Naive B cell (primary cell): ENCODE data around the gene POLR2L. TPM values are rescaled to one million over a fixed set of nuclear protein-coding genes. Genes with fewer than 3 reads are reported as not detected.
A peak's percentile ranks its signal among the peaks of the same experiment; 100 is the strongest.

Experiments
- ATAC-seq, 2 donors: fragments of 150-1000 bp; cut with Tn5 transposase; 2 replicates each; pipeline ENCODE4 v1.10.0; 2021; ENCODE audit warnings: low read depth in 2 of 2, mild to moderate bottlenecking in 2 of 2, moderate library complexity in 2 of 2
- DNase-seq: peaks from one replicate; pipeline ENCODE4 v3.0.0; 2022
- H3K27ac Mint-ChIP-seq, 6 donors: one replicate each; pipeline ENCODE4 v1.8.0; 2020 to 2022; ENCODE audit warnings: mild to moderate bottlenecking in 6 of 6, mixed read lengths in 6 of 6, moderate library complexity in 5 of 6, inconsistent platforms in 2 of 6
- H3K27me3 Mint-ChIP-seq, 3 donors: one replicate each; pipeline ENCODE4 v1.8.0; 2021 to 2022; ENCODE audit warnings: mixed read lengths in 3 of 3, mild to moderate bottlenecking in 1 of 3
- H3K36me3 Mint-ChIP-seq, 2 donors: one replicate each; pipeline ENCODE4 v1.8.0; 2020 to 2022; ENCODE audit warnings: mixed read lengths in 2 of 2, inconsistent platforms in 1 of 2, mild to moderate bottlenecking in 1 of 2
- H3K4me1 Mint-ChIP-seq, 3 donors: one replicate each; pipeline ENCODE4 v1.8.0; 2020 to 2022; ENCODE audit warnings: mixed read lengths in 3 of 3, inconsistent platforms in 1 of 3, mild to moderate bottlenecking in 1 of 3, moderate library complexity in 1 of 3
- H3K4me3 Mint-ChIP-seq, 8 donors: one replicate each; pipeline ENCODE4 v1.8.0; 2020 to 2022; ENCODE audit warnings: mild to moderate bottlenecking in 8 of 8, mixed read lengths in 8 of 8, moderate library complexity in 8 of 8, inconsistent platforms in 2 of 8
- H3K9me3 Mint-ChIP-seq, 7 donors: one replicate each; pipeline ENCODE4 v1.8.0; 2020 to 2022; ENCODE audit warnings: mixed read lengths in 7 of 7, mild to moderate bottlenecking in 5 of 7, inconsistent platforms in 2 of 7, moderate library complexity in 1 of 7
- polyA plus RNA-seq, 6 donors: library from polyadenylated mRNA; unstranded; fragments of 300-500 nt; fragmentation: Illumina TruSeq; gene quantifications; one replicate each; pipeline ENCODE4 v1.2.3, GENCODE V29; 2021; ENCODE audit warnings: low read depth in 6 of 6

POLR2L gene
- polyA plus RNA-seq, 6 donors from 2014 or later: 41.3 to 68.4 (median 55.9) TPM

GRCh38 chr11:829176-829846, 13.0 kb downstream of the POLR2L start:
- Mint-ChIP-seq H3K36me3 (peaks cover 0 to 7% of the 10 kb centered on the region in 2 donors), H3K4me3 (peak overlapping the region; percentile 75 to 87 (median 79)), H3K27me3 (peaks cover 16 to 49% (median 29%) of the 10 kb centered on the region in 3 donors), H3K4me1 (peaks cover 34 to 48% (median 36%) of the 10 kb centered on the region in 3 donors), H3K27ac (no peak overlapping the region), H3K9me3 (no peaks in the 10 kb centered on the region)
- DNase-seq (no peak), ATAC-seq (peak in 1 of 2 donors; percentile 7)

- H3K9me3 Mint-ChIP-seq: no peaks in the 10 kb centered on the region
- H3K4me1 Mint-ChIP-seq: peaks cover 29 to 48% (median 31%) of the 10 kb centered on the region in 3 donors
- no peak overlapping the region for H3K27ac Mint-ChIP-seq
- peaks cover 0 to 7% of the 10 kb centered on the region in 2 donors for H3K36me3 Mint-ChIP-seq
- peak overlapping the region in 7 of 8 donors; percentile 75 to 93 (median 85) for H3K4me3 Mint-ChIP-seq
- ATAC-seq: no peak
- peaks cover 11 to 43% (median 29%) of the 10 kb centered on the region in 3 donors for H3K27me3 Mint-ChIP-seq
- no peak for DNase-seq
Observed at GRCh38 chr11:828506-829175, 13.7 kb downstream of the POLR2L start.

GRCh38 chr11:827897-828192, 14.5 kb downstream of the POLR2L start, which contains the start of gene CRACR2B:
Gene CRACR2B (plus strand): TSS chr11:827919. CDS start chr11:828608, 689 bp downstream.
- H3K27me3 Mint-ChIP-seq: peaks cover 11 to 43% (median 29%) of the 10 kb centered on the region in 3 donors
- DNase-seq: no peak
- H3K27ac Mint-ChIP-seq: peak within 1 kb of the TSS in 2 of 6 donors; percentile 36 to 83
- peaks cover 0 to 7% of the 10 kb centered on the region in 2 donors for H3K36me3 Mint-ChIP-seq
- peak in 1 of 2 donors; percentile 10 for ATAC-seq
- peaks cover 29 to 48% (median 31%) of the 10 kb centered on the region in 3 donors for H3K4me1 Mint-ChIP-seq
- H3K9me3 Mint-ChIP-seq: no peaks in the 10 kb centered on the region
- peak within 1 kb of the TSS; percentile 77 to 93 (median 86) for H3K4me3 Mint-ChIP-seq

- DNase-seq (no peak), ATAC-seq (peak; percentile 12 to 20)
- Mint-ChIP-seq H3K4me1 (peaks cover 29 to 46% (median 32%) of the 10 kb centered on the region in 3 donors), H3K4me3 (peak overlapping the region; percentile 74 to 93 (median 86)), H3K36me3 (peaks cover 0 to 7% of the 10 kb centered on the region in 2 donors), H3K27me3 (peaks cover 11 to 43% (median 29%) of the 10 kb centered on the region in 3 donors), H3K27ac (peak overlapping the region in 1 of 6 donors; percentile 83), H3K9me3 (no peaks in the 10 kb centered on the region)
Observed at GRCh38 chr11:827146-827896, 15.0 kb downstream of the POLR2L start.

GRCh38 chr11:826836-827145, 15.5 kb downstream of the POLR2L start:
- H3K4me1 Mint-ChIP-seq: peaks cover 27 to 45% (median 29%) of the 10 kb centered on the region in 3 donors
- ATAC-seq (peak in 1 of 2 donors; percentile 6), DNase-seq (no peak)
- no peaks in the 10 kb centered on the region for H3K9me3 Mint-ChIP-seq
- peaks cover 11 to 40% (median 25%) of the 10 kb centered on the region in 3 donors for H3K27me3 Mint-ChIP-seq
- H3K27ac Mint-ChIP-seq: peak overlapping the region in 1 of 6 donors; percentile 49
- H3K36me3 Mint-ChIP-seq: peaks cover 0 to 7% of the 10 kb centered on the region in 2 donors
- H3K4me3 Mint-ChIP-seq: peak overlapping the region; percentile 15 to 89 (median 78)

GRCh38 chr11:826227-826621, 16.1 kb downstream of the POLR2L start:
- no peak overlapping the region for H3K27ac Mint-ChIP-seq
- no peak for ATAC-seq

GRCh38 chr11:825366-826226, 16.7 kb downstream of the POLR2L start:
- ATAC-seq (no peak), DNase-seq (no peak)
- Mint-ChIP-seq H3K4me1 (peaks cover 27 to 45% (median 33%) of the 10 kb centered on the region in 3 donors), H3K4me3 (peak overlapping the region in 1 of 8 donors; percentile 40), H3K27me3 (peaks cover 11 to 32% (median 20%) of the 10 kb centered on the region in 3 donors), H3K9me3 (no peaks in the 10 kb centered on the region), H3K36me3 (peaks cover 0 to 7% of the 10 kb centered on the region in 2 donors), H3K27ac (peak overlapping the region in 1 of 6 donors; percentile 31)

More at GRCh38 chr11:826227-826621, 16.1 kb downstream of the POLR2L start:
- H3K9me3 Mint-ChIP-seq: no peaks in the 10 kb centered on the region
- peaks cover 11 to 35% (median 20%) of the 10 kb centered on the region in 3 donors for H3K27me3 Mint-ChIP-seq
- H3K4me3 Mint-ChIP-seq: peak overlapping the region; percentile 15 to 89 (median 78)
- no peak for DNase-seq
- peaks cover 0 to 7% of the 10 kb centered on the region in 2 donors for H3K36me3 Mint-ChIP-seq
- H3K4me1 Mint-ChIP-seq: peaks cover 23 to 42% (median 28%) of the 10 kb centered on the region in 3 donors

- peaks cover 27 to 41% (median 34%) of the 10 kb centered on the region in 3 donors for H3K4me1 Mint-ChIP-seq
- H3K27me3 Mint-ChIP-seq: peaks cover 11 to 26% (median 20%) of the 10 kb centered on the region in 3 donors
- DNase-seq (no peak), ATAC-seq (no peak)
- H3K9me3 Mint-ChIP-seq: no peaks in the 10 kb centered on the region
- peak overlapping the region in 1 of 8 donors; percentile 40 for H3K4me3 Mint-ChIP-seq
- peaks cover 0 to 7% of the 10 kb centered on the region in 2 donors for H3K36me3 Mint-ChIP-seq
- peak overlapping the region in 2 of 6 donors; percentile 31 to 73 for H3K27ac Mint-ChIP-seq
Observed at GRCh38 chr11:824942-825341, 17.4 kb downstream of the POLR2L start.

- Mint-ChIP-seq H3K4me3 (peak overlapping the region in 1 of 8 donors; percentile 40), H3K27ac (peak overlapping the region in 1 of 6 donors; percentile 31), H3K27me3 (peaks cover 9 to 21% (median 19%) of the 10 kb centered on the region in 3 donors), H3K4me1 (peaks cover 23 to 36% (median 30%) of the 10 kb centered on the region in 3 donors), H3K36me3 (peaks cover 0 to 7% of the 10 kb centered on the region in 2 donors), H3K9me3 (no peaks in the 10 kb centered on the region)
- DNase-seq: no peak
- ATAC-seq: no peak
Observed at GRCh38 chr11:824292-824880, 17.9 kb downstream of the POLR2L start.

- H3K36me3 Mint-ChIP-seq: peaks cover 0 to 7% of the 10 kb centered on the region in 2 donors
- DNase-seq (no peak), ATAC-seq (no peak)
- H3K4me3 Mint-ChIP-seq: no peak overlapping the region
- peak overlapping the region in 1 of 6 donors; percentile 34 for H3K27ac Mint-ChIP-seq
- no peaks in the 10 kb centered on the region for H3K9me3 Mint-ChIP-seq
- H3K27me3 Mint-ChIP-seq: peaks cover 7 to 14% (median 12%) of the 10 kb centered on the region in 3 donors
- peaks cover 17 to 30% (median 24%) of the 10 kb centered on the region in 3 donors for H3K4me1 Mint-ChIP-seq
Observed at GRCh38 chr11:823441-824291, 18.7 kb downstream of the POLR2L start.

- H3K36me3 Mint-ChIP-seq: peaks cover 0 to 7% of the 10 kb centered on the region in 2 donors
- DNase-seq (no peak), ATAC-seq (no peak)
- no peaks in the 10 kb centered on the region for H3K9me3 Mint-ChIP-seq
- peak overlapping the region; percentile 15 to 96 (median 74) for H3K4me3 Mint-ChIP-seq
- peaks cover 6 to 20% (median 19%) of the 10 kb centered on the region in 3 donors for H3K4me1 Mint-ChIP-seq
- no peaks in the 10 kb centered on the region for H3K27me3 Mint-ChIP-seq
- H3K27ac Mint-ChIP-seq: no peak overlapping the region
Observed at GRCh38 chr11:821512-822371, 20.6 kb downstream of the POLR2L start.
